GM12892 (cell line): ENCODE measurements around the gene SRRM5.

Experiments
- POLR2A ChIP-seq: IDR thresholded peaks from 2 replicates; pipeline ENCODE4 v1.6.1; 2011; ENCODE audit warnings: low read depth, low read length, control low read depth
- POLR2AphosphoS5 ChIP-seq: IDR thresholded peaks from 2 replicates; pipeline ENCODE4 v1.6.1; 2011; ENCODE audit warnings: low read depth, low read length, control low read depth
- TAF1 ChIP-seq: IDR thresholded peaks from 2 replicates; pipeline ENCODE4 v1.6.1; 2011; ENCODE audit warnings: low read depth, mild to moderate bottlenecking, control low read depth, low read length, borderline replicate concordance

DNA sequence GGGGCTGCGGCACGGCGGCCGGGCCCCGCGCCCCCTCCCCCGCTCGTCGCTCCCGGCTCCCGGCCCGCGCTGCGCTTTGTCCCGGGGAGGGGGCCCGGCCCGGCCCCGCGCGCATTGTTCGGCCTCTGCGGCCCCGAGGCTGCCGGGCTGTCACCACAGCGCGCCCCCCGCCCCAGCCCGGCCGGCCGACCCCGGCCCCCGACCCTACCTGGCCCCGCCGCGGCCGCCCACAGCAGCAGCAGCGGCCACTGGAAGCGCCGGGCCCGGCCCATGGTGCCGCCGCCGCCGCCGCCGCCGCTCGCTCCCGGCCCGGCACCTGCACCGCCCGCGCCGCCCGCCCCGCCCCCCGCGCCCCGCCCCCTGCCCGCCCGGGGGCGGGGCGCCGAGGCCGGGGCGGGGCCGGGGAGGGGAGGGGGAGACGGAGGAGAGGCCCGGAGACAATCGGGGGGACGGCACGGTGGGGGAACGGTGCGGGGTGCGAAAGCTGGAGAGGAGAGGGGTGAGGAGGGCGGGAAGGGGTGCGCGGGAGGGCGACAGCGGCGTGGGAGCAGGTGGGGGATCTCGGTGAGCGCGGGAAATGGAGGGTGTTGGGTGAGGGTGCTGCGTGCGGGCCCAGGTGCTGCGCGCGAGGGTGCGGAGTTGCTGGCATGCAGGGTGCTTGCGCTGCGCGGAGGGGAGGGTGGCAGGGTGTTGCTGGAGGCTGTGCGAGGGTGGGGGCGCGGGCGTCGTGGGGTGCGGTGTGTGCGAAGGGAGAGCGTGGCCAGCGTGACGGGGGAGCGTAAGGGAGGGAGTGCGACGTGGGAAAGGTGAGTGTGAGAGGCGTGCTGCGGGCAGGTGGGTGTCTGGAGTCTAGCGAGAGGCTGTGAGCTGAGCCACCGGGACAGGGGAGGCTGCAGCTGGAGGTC, 27.9 kb downstream of the SRRM5 start, which contains the start of gene CADM4:
- TF ChIP-seq TAF1 (no peak), POLR2A (no peak), POLR2AphosphoS5 (no peak)
